IPS-NIHi7 (cell line): ENCODE results near the gene CLDN5.
A peak's percentile ranks its signal among the peaks of the same experiment; 100 is the strongest.

ENCODE experiments used
- DNase-seq: peaks from one replicate; pipeline ENCODE4 v3.0.0; 2012; ENCODE audit warnings: mixed read lengths; ENCODE audit errors: extremely low spot score

The CLDN5 gene

GRCh38 chr22:19504900-19505734, 19.1 kb downstream of the CLDN5 start:
- no peak for DNase-seq

- peak; percentile 43 for DNase-seq
These were observed 20.3 kb downstream of the CLDN5 start for GRCh38 chr22:19503869-19504268.

- DNase-seq: no peak
These were observed 20.8 kb downstream of the CLDN5 start for GRCh38 chr22:19503367-19503766.

- no peak for DNase-seq
These were observed 22.2 kb downstream of the CLDN5 start for GRCh38 chr22:19501897-19502447.

GRCh38 chr22:19499880-19500242, 24.3 kb downstream of the CLDN5 start:
- no peak for DNase-seq

- DNase-seq: no peak
These were observed 24.9 kb downstream of the CLDN5 start for GRCh38 chr22:19499236-19499879.

GRCh38 chr22:19498866-19499190, 25.4 kb downstream of the CLDN5 start:
- DNase-seq: no peak

GRCh38 chr22:19498154-19498865, 25.9 kb downstream of the CLDN5 start:
- DNase-seq: no peak

GRCh38 chr22:19497245-19497644, 27.0 kb downstream of the CLDN5 start:
- DNase-seq: no peak

GRCh38 chr22:19496324-19496630, 27.9 kb downstream of the CLDN5 start:
- no peak for DNase-seq

- no peak for DNase-seq
These were observed 28.5 kb downstream of the CLDN5 start for GRCh38 chr22:19495562-19496323.

GRCh38 chr22:19494676-19495173, 29.5 kb downstream of the CLDN5 start:
- no peak for DNase-seq

GRCh38 chr22:19494001-19494560, 30.1 kb downstream of the CLDN5 start:
- no peak for DNase-seq

- no peak for DNase-seq
These were observed 31.6 kb downstream of the CLDN5 start for GRCh38 chr22:19492504-19493174.

GRCh38 chr22:19490628-19491230, 33.5 kb downstream of the CLDN5 start:
- no peak for DNase-seq

- no peak for DNase-seq
These were observed 35.0 kb downstream of the CLDN5 start for GRCh38 chr22:19488884-19489843.

- no peak for DNase-seq
These were observed 35.9 kb downstream of the CLDN5 start for GRCh38 chr22:19488285-19488684.

- DNase-seq: no peak
These were observed 40.5 kb downstream of the CLDN5 start for GRCh38 chr22:19483481-19484244.

GRCh38 chr22:19482297-19482696, 41.9 kb downstream of the CLDN5 start:
- DNase-seq: no peak
